GM21515 (cell line): Measurements from ENCODE around the gene DCAF5.

Experiments used
- ATAC-seq: cut with Tn5 transposase; IDR thresholded peaks from one replicate; pipeline ENCODE4 v1.9.1; 2021; ENCODE audit not compliant: unreplicated experiment

Gene DCAF5

DNA sequence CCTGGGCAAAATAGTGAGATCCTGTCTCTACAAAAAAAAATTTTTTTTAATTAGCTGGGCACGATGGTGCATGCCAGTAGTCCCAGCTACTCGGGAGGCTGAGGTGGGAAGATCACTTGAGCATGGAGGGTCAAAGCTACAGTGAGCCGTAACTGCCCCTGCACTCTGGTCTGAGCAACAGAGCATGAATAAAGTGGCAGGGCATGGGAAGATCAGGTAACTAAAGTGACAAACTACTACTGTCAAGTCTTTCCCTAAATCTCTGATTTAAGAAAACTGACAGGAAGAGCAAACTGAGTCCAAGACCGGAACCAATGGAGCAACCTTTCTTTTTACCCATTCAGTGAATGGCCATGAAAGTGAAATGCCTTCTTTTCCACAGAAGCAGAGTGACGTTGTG lies 10.8 kb downstream of the DCAF5 start:
- no peak for ATAC-seq

DNA sequence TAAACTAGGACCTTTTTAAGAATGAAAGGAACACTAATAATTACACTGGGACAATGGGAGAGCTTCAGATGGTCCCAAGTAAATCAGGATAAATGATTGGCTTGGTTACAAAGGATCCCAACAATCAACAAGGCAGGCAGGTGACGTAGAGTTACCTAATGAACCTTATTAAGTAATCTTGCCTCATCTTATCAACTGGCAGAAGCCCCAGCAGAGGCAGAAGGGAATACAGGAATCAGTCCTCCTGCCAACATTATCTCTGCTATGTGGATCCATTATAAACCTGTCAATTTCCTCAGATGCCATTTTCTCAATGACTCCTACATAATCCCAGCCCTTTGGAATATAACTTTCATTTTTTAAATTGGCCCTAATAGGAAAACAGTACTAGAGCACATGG lies 11.4 kb downstream of the DCAF5 start:
- no peak for ATAC-seq

DNA sequence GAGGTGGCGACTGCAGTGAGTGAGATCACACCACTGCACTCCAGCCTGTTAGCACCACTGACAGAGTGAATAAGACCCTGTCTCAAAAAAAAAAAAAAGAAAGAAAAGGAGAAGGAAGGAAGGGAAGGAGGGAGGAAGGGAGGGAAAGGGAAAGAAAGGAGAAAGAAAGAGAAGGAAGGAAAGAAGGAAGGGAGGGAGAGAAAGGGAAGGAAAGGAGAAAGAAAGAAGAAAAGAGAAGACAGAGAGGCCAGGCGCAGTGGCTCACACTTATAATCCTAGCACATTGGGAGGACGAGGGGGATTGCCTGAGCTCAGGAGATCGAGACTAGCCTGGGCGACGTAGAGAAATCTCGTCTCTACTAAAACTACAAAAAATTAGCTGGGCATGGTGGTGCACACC lies 13.2 kb downstream of the DCAF5 start:
- ATAC-seq, result no peak

DNA sequence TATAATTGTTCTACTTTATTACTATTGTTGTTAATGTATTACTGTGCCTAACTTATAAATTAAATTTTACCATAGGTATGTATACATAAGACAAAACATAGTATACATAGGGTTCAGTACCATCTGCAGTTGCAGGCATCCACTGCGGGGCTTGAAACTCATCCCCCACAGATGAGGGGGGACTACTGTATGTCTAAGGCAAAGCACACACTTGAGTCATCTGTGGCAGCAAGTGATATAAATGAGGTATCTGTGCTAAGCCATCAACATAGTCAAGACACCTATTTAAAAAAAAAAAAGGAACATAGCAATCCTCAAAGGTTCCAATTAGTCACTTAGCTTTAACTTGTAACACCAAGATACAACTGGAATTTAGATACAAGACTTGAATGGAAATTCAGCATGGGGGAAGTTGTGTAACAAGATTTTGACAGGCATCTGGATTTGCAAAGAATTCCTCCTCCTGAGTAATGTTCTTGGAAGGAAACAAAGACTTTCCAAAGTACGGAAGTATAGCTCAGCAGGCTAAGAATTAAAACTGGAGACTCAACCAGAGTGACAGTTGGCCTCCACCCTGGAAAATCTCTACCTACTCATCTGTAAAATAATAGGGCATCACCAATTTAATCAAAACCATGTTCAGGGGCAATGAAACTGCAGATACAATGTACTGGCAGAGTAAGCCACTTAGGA lies 14.9 kb downstream of the DCAF5 start:
- no peak for ATAC-seq

DNA sequence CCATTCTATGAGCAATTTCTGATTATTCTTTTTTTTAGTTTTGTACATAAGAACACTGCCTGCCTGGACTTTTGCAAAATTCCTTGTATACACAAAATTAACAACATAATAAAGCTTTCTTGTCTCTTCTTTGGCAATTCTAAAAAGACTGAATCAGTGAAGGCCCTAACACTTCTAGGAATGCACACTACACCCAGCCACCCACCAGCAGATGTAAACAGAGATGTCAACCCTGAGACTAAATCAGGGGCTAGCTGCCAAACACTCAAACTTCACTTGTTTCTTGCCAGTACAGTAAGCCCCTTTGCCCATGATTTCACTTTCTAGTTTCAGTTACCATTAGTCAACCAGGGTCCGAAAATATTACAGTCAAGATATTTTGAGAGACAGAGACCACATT lies 15.5 kb downstream of the DCAF5 start:
- ATAC-seq, result no peak

DNA sequence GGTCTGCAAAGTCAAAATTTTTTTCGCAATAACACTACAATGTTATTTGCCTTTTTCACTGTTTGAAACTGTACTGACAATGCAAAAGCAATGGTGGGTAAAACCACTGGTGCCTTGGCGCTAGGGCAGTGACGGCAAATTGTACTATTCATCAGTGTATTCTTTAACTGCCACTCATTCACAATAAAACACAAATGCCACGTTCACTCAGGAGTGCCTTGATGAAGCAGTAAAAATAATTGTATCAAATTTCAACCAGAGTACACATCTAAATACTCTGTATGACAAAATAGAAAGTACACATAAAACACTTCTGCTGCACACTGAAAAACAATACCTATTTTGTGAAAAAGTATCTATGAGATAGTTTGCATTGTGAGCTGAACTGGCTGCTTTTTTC lies 17.8 kb downstream of the DCAF5 start:
- ATAC-seq, result no peak

DNA sequence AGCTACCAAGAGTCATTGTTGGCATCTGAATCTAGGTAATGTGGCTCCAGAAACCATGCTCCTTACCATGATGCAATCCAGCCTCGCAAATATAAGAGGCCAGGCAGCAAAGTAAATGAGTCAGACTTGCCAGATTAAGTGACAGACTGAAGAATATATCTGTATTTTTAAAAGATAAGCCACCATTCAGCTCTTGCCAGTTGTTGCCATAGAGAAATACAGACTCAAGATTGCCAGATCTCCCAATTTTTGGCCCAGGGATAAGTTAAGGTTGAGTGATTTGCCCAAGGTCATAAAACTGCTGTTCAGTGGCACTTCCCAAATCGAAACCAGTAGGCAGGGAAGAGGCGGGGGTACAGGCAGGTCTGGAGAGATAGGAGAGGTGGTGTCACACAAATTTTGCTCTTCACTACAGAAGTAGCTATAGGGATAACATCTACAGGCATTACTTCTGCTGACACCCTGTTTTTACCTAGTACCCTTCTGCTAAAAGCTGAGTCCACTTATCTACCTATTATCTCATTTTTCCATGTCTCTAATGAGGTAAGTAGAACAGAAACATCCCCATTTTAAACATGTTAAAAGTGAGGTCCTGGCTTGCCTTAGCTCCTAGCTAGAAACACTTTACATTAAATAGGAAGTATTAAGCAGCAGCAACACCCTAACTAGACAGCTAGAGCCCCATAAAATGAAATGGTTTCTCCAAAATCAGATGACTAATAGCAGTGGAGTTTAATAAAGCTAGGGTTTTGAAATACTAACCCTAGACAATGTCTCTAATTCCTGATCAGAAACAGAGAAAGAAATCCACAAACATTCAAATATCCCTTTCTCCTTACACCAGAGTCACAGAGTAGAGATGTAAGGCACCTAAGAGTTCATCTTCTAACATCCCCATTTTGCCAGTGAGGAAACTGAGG lies 19.5 kb downstream of the DCAF5 start:
- no peak for ATAC-seq

DNA sequence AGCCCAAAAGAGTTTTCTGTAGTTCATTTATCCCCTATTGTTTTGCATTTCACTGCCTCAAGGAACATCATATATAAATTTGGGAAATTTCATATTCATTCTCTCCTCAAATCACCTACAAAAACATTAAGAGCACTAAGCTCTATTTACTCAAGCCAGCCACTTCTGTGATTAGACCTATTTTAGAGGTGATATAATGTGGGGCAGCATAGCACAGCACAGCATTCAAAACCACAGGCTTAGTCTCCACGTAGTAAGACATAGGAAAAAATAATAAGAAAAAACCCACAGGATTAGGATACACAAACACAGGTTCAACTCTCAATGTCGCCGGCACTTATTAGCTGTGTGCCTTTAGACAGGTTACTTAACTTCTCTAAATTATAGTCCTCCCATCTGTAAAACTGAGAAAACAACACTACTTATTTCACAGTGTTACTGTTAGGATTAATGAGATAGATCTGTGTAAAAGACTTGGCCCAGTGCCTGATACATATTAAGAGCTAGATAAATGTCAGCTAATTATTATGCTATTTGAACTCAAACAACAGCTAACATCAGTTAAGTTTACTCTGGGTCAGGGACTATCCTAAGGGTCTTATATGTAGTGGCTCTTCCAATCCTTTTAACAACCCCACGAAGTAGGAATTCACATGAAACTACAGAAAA lies 20.3 kb downstream of the DCAF5 start:
- ATAC-seq, result no peak

DNA sequence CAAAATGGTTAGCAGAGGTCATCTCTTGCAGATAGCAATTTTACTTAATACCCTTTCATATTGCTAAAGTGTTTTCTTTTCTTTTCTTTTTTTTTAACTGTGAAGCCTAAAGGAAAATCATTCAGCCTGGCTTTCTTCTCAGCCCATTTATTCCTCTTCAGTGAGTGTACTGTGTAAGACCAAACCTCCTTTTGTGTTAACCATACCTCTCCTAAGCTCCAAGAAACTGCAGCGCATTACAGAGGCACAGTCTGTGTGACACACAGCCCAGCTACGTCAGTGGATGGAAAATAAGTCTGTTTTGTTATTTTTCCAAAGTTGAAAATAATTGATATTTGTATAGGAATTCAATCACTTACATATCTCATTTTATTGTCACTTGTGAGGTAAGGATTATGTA lies 21.7 kb downstream of the DCAF5 start:
- no peak for ATAC-seq

DNA sequence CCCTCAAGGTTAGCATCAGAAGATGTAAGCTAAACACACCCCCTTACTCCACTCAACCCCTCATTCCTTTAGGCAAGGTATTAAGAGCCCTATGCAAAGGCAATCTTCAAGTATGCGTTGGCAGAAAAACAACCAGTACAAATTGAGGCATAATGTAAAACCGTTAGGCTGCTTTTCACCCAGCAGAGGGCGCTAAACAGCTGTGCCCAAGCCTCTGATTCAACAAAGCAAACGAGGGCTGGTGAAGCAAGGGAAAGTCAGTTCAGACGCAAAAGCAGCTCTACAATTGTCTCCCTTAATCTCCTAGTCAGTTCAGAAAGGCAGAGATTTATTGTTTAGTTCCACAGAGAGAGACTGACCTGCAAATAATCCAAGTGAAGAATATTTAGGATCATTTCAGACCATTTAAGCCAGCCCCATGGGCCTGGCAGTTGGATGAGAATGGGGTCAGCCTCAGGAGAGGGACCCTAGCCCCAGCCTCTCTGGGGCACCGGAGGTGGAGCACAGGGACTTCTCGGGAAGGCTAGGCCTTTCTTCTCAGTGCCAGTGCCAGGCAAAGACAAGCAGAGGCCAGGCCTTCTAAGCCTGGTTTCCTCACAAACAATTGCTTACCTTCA lies 23.5 kb downstream of the DCAF5 start:
- no peak for ATAC-seq

DNA sequence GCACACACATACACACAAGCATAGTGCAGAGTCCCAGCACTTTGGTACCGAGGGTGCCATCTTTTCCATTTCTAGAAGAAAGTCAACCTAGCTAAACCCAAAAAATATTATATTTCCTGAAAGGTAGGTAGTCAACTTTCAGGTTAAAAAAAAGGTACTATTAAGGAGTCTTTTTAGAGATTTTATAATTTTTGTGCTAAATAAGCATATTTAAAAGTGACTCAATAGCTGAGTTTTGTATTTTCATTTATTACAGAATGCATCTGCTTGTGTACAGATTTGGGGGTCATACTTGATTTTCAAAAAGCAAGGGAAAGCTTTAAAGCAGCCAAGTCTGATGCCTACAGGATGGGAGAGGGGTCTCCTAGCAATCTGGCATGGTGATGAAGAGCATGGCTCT lies 34.6 kb downstream of the DCAF5 start:
- ATAC-seq, result no peak

DNA sequence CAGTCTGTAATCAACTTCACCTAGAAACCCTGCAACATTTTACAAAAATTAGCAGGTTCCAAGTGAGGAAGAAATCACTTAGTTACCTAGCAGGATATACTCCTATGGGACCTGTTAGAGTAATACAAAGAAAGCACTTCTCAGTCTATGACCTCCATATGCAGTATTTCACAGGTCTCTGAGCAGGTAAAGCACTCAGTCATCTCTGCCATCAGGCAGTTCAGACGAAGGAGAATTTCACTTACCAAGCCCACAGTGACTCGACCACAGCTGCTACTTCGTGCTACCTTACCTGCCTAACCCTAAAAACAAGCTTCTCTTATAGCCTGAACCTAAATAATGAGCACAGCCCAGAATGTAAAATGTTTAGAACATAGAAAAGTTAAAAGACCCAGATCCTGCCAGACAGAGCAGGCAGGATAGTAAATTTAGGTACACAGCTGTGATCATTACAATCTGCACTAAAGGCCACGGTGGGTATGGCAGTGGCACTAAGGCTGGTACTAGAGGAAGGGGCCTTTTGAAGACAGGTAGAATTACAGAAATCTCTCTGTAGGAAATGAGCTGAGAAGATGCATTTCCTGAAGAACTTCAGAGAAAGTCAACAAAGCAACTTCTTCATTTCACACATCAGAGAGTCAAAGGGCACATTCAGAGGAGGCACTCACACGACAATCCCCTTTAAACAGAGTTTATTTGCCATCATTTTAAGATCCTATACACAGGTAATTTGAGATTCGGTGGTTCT lies 35.7 kb downstream of the DCAF5 start:
- no peak for ATAC-seq

DNA sequence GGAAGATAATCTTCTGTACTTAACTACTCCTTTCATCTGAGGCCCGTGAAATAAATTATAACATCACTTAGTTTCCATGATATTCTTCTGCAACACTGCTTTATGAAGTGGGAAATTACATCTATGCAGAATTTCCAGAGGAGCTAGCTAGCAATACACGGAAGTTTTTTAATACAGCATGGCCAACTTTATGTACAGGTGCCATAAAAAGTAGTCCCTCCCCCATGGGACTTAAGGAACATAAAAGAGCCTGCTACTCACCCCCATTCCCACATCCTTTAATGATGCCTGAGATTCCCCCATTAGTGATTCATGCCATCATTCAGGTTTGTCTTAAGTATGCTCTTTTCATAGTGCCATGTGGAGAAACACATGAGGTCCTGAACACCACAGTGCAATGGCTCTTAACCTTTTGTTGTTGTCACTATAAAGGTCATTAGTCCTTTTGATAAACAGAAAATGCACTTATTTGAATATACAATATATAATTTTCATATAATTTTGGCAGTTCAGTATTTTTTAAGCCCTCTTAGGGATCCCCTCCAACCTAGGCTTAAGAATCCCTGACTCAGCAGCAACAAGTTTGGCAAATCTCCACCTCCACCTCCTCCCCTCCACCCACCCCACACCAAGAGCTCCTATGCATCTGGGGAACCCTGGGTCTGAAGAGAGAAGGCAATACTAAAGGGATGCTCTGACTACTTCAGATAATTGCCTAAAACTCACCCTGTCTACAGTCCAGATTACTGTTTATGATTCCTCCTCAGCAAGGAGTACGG lies 37.3 kb downstream of the DCAF5 start:
- ATAC-seq, result no peak

DNA sequence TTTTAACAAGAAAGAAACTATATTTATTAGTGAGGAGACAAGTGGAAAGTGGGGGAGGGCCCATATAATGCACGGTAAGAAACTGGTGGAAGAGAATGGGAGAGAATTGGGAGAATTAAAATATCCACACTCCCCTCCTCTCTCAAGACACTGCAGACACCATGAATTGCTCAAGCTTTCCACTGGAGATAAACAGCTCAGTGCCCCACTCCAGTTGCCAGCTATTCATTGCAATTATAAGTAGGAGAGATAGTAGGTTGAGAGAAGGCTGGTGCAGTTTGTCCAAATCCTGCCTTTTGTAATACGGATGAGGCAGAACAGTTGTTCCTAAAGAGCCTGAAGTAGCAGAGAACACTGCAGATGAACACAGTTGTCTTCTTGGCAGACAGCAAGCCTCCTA lies 38.2 kb downstream of the DCAF5 start:
- ATAC-seq, result no peak

DNA sequence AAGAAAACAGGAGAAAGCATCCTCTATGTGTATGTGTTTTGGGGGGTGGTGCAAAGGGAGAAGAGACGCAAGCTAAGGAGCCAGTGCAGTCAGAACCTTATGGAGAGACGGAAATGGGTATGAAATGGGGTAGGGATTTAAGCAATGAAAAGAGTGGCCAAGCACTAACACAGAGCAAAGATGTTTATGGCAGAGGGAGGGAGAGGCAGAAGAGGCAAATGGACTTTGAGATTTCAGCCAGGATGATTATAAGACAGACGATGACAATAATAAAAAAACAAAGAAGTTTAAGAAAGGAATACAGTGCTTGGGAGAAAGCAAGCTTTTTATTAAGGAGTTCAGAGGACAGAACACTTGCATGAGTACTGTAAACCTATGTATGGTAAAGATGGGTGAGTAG lies 44.6 kb downstream of the DCAF5 start:
- no peak for ATAC-seq

DNA sequence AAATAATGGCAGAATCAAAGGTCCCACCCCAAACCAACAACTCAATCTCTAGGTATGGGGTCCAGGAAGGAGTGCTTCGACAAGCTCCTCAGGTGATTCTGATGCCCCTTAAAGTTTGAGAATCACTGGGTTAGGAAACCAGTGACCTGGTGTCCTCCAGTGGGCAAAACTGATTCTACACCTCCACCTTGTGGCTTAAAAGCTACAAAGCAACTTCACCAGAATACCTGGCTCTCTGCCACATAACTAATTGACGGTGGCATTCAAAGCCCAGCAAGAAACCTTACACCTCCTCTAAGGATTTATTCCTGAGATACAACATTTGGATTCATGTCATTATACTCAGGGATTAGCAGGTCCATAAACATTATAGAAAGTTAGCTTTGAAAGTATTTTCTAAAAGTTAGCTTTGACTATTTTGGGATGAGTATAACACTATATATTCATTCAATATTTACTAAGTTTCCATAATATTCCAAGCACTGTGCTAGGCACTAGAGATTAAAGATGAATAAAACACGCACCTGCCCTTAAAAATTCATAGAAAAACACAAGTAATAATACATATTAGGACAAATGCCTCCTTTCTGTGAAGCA lies 45.4 kb downstream of the DCAF5 start:
- no peak for ATAC-seq

DNA sequence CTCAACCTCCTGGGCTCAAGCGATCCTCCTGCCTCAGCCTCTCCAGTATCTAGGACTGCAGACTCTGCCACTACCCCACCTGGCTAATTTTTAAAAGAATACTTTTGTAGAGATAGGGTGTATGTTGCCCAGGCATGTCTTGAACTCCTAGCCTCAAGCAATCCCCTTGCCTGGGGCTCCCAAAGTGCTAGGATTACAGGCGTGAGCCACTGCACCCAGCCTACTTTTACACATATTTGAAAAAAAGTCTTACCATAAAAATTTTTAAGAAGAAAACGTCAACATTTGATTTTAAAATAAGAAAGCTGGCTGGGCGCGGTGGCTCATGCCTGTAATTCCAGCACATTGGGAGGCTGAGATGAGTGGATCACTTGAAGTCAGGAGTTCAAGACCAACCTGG lies 46.5 kb downstream of the DCAF5 start:
- no peak for ATAC-seq

DNA sequence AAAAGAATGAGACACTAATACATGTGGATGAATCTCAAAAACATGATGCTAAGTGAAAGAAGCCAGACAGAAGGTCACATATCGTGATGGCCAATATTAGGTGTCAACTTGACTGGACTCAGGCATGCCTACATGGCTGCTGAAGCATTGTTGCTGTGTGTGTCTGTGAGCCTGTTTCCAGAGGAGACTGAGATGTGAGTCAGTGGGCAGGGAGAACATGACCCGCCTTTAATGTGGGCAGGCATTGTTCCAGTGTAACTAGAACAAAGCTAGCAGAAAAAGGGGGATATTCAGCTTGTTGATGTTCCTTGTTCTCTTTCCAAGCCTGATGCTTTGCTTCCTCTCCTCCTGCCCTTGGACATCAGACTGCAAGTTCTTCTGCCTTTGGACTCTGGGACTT lies 47.6 kb downstream of the DCAF5 start:
- no peak for ATAC-seq

DNA sequence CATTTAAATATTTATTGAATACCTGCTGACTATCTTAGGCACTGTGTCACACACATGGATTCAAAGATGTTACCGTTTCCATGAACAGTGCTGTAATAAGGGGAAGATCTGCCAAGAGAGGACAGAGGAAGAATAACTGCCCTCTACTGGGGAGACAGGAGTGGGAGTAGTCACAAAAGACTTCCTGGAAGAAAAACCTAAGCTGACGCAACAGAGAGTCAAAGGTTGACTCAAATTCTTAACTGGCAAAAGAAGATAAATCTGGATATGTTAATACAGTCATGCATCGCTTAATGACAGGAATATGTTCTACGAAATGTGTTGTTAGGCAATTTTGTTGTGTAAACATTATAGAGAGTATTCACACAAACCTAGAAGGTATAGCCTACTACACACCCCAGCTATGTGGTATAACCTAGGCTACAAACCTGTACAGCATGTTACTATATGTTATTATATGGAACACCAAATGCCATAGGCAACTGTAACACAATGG lies 51.5 kb downstream of the DCAF5 start:
- no peak for ATAC-seq
